Posterior vena cava (tissue), 2 donors: Measurements from ENCODE around the gene MAP6. TPM values are rescaled to one million over a fixed set of nuclear protein-coding genes. Genes with fewer than 3 reads are reported as not detected.

Source experiments
- DNase-seq: peaks from one replicate; pipeline ENCODE4 v3.0.0-alpha.2; 2020; ENCODE audit warnings: low spot score
- intact Hi-C, 2 donors: fragments of 100-400 bp; cut with DNase I; formaldehyde crosslinking; loops; one replicate each; pipeline versions ENCODE4 v1.14.1 to v1.14.2; 2022 to 2023
- total RNA-seq, 2 donors: library from RNA; stranded (reverse); fragmentation: NEBNext Ultra II Directional; extraction: Animal tissue kit (Norgen Biotek cat#: 25700); gene quantifications; one replicate each; pipeline ENCODE4 v1.2.1, GENCODE V29; 2021
- donor health status: DM: yes; HTN: yes; CAD: no.
- donor health status: DM: yes; HTN: yes; CAD: no.

Gene MAP6
- total RNA-seq, 2 donors from 2014 or later = 11.6 TPM

DNA sequence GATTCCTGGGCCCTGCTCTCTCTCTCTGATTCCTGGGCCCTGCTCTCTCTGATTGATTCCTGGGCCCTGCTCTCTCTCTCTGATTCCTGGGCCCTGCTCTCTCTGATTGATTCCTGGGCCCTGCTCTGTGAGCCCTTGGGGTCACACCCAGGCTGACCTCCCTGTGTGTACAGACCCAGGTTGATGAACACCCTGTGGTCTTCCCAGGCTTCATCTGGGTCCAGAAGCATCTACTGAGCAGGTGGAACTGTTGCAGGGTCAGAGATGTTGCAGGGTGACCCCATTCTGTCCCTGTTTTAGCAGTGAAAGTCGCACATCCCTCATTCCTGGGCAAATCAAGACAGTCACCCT, 126.8 kb downstream of the MAP6 start:
- intact Hi-C loops = no loop called here
- no peak for DNase-seq

DNA sequence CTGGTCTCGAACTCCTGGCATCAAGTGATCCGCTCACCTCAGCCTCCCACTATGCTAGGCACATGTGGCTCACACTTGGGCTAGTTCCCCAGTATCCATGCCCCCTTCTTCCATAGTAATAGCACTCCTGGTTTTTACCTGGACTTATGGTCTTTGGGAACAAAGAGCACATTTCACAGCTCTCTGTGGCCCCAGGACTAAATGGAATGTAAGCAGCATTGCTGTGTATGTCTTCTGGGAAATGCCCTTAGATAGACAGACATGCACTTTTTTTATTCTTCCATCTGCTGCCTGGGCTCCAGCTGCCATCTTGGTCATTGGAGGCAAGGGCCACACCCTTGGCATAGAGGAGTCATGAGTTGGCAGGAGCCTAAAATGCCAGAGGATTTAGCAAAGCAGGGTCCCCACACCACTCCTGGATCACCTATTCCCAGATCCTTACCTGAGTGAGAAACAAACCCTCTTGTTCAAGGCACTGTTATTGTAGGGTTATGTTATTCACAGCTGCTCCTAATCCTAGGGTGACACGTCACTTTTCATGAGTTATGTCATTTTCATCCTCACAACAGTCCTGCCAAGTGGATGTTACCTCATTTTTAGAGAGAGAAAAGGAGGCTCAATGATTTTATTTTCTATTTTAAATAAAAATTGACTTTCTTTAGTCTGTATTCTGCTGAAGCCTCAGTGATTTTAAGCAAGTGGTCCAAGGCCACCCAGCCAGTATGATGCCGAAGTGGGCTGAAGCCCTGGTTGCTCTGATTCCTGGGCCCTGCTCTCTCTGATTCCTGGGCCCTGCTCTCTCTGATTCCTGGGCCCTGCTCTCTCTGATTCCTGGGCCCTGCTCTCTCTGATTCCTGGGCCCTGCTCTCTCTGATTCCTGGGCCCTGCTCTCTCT, 127.4 kb downstream of the MAP6 start:
- DNase-seq = no peak
- intact Hi-C loops = no loop called here

GRCh38 chr11:75539459-75540334, 129.1 kb downstream of the MAP6 start:
- intact Hi-C loops = no loop called here
- DNase-seq = no peak

- DNase-seq = no peak
- intact Hi-C loops = no loop called here
Measured at GRCh38 chr11:75538150-75538942, 130.5 kb downstream of the MAP6 start.

DNA sequence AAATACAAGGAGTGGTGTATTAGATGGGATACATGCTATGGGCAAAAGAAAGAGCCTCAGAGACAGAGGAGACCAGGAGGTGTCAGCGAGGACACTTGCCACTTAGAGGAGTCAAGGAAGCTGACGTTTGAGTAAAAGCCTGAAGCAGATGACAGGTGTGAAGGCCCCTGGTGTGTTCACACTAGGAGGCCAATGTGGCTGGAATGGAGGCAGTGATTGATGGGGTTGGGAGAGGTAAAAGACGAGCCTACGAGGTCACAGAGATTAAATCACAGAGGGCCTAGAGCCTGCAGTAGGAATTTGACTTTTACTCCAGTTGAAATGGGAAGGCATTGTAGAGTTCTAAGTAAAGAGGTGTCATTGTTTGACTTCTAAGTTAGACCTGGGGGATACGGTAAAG, 131.1 kb downstream of the MAP6 start:
- DNase-seq = no peak
- intact Hi-C loops = no loop called here

Other genes starting within 250 kb of the MAP6 start
- gene KLHL35, start 235.8 kb downstream of the MAP6 start, total RNA-seq = under 1 TPM; 0.67 to 0.79 TPM
- 10 to 100 TPM; 30.1 to 37.5 TPM for gene GDPD5, start 143.1 kb downstream of the MAP6 start, total RNA-seq
- gene SERPINH1, start 106.8 kb downstream of the MAP6 start, total RNA-seq = 100 to 1,000 TPM; 145 to 255 TPM
- gene MOGAT2, start 48.8 kb upstream of the MAP6 start, total RNA-seq = not detected
- 1 to 10 TPM; 2.1 to 3.4 TPM for gene DGAT2, start 99.7 kb upstream of the MAP6 start, total RNA-seq
- gene UVRAG, start 146.2 kb upstream of the MAP6 start, total RNA-seq = 10 to 100 TPM; 27.0 to 27.8 TPM